Activated T-cell treated with anti-CD3 and anti-CD28 coated beads, Interleukin-2, amount 50 U/mL, for 72 hours (primary cell): Measurements from ENCODE around the gene IL2RA. TPM values are rescaled to one million over a fixed set of nuclear protein-coding genes. Genes with fewer than 3 reads are reported as not detected.
A peak's percentile ranks its signal among the peaks of the same experiment; 100 is the strongest.
"Not testable (repeated sequence)": the region's sequence is repeated elsewhere in the genome, so short reads cannot be mapped to it uniquely, and the experiment has no call there.

Source experiments
- ATAC-seq, 2 donors: fragments of 150-1000 bp; cut with Tn5 transposase; replicated peaks in 1 of 2; 2 replicates each; pipeline ENCODE4 v1.10.0; 2021; ENCODE audit warnings: moderate library complexity in 2 of 2, mild to moderate bottlenecking in 1 of 2
- DNase-seq, 2 donors: peaks; one replicate each; pipeline ENCODE4 v3.0.0; 2021 to 2022; ENCODE audit warnings: mixed read lengths in 1 of 2
- H3K27ac Mint-ChIP-seq: one replicate; pipeline ENCODE4 v1.8.0; 2022; ENCODE audit warnings: mild to moderate bottlenecking, moderate library complexity, mixed read lengths
- H3K27me3 Mint-ChIP-seq: one replicate; pipeline ENCODE4 v1.8.0; 2022; ENCODE audit warnings: low read depth, mixed read lengths
- H3K36me3 Mint-ChIP-seq, 2 donors: one replicate each; pipeline ENCODE4 v1.8.0; 2022; ENCODE audit warnings: mixed read lengths in 2 of 2, mild to moderate bottlenecking in 1 of 2; ENCODE audit not compliant: insufficient read depth in 2 of 2
- H3K4me1 Mint-ChIP-seq: one replicate; pipeline ENCODE4 v1.8.0; 2022; ENCODE audit warnings: low read depth, mixed read lengths
- H3K4me3 Mint-ChIP-seq, 2 donors: one replicate each; pipeline ENCODE4 v1.8.0; 2022; ENCODE audit warnings: mild to moderate bottlenecking in 2 of 2, mixed read lengths in 2 of 2, moderate library complexity in 2 of 2
- H3K9me3 Mint-ChIP-seq, 2 donors: one replicate each; pipeline ENCODE4 v1.8.0; 2022; ENCODE audit warnings: mixed read lengths in 2 of 2
- total RNA-seq, 2 donors: library from RNA; stranded (reverse); gene quantifications; one replicate each; pipeline ENCODE4 v1.2.3, GENCODE V29; 2022

IL2RA gene
- total RNA-seq, 2 donors from 2014 or later: 848 to 1,110 TPM

DNA sequence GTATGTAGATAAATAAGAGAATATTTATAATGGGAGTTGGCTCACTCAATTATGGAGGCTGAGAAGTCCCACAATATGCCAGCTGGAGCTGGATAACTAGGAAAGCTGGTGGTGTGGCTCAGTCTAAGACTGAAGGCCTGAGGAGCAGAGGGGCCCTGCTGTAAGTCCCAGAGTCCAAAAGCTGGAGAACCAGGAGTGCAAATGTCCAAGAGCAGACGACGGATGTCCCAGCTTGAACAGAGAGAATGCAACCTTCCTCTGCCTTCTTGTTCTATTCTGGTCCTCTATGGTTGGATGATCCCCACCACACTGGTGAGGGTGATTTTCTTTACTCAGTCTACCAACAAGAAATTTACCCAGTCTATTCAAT, 13.2 kb downstream of the IL2RA start:
- Mint-ChIP-seq H3K36me3 (peaks cover 45 to 70% of the 10 kb centered on the region in 2 donors), H3K27me3 (no peaks in the 10 kb centered on the region), H3K4me3 (peak overlapping the region; percentile 79 to 90), H3K9me3 (no peaks in the 10 kb centered on the region), H3K27ac (peak overlapping the region; percentile 88), H3K4me1 (peaks cover 95% of the 10 kb centered on the region)
- no peak for ATAC-seq
- no peak for DNase-seq

GRCh38 chr10:6048281-6049030, 13.7 kb downstream of the IL2RA start:
- Mint-ChIP-seq H3K27ac (peak overlapping the region; percentile 88), H3K4me1 (peaks cover 94% of the 10 kb centered on the region), H3K9me3 (no peaks in the 10 kb centered on the region), H3K36me3 (peaks cover 41 to 68% of the 10 kb centered on the region in 2 donors), H3K27me3 (no peaks in the 10 kb centered on the region), H3K4me3 (peak overlapping the region; percentile 79 to 90)
- ATAC-seq (no peak), DNase-seq (peak in 1 of 2 donors; percentile 1)

DNA sequence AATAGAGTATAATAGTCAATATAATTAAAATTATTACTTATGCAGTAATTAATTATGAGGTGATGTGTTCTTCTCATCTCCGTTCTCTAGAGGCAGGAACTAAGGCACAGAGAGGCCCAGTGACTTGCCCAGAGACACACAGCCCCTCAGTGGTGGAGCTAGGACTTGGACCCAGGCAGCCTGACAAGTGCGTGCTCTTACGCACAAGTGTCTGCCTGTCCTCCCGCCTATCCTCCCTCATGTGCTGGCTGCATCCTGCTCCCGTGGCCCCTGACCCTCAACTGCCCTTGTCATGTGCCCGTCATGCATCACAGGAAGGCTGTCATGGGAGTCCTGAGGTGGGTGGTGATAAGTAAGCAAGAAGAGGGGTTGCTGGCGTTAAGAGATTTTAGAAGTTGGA, 14.3 kb downstream of the IL2RA start:
- Mint-ChIP-seq H3K4me3 (peak overlapping the region; percentile 79 to 90), H3K4me1 (peaks cover 94% of the 10 kb centered on the region), H3K27ac (peak overlapping the region; percentile 47), H3K27me3 (no peaks in the 10 kb centered on the region), H3K36me3 (peaks cover 43 to 69% of the 10 kb centered on the region in 2 donors), H3K9me3 (no peaks in the 10 kb centered on the region)
- DNase-seq: peak in 1 of 2 donors; percentile 11
- no peak for ATAC-seq

- H3K27ac Mint-ChIP-seq: peak overlapping the region; percentile 99
- peak overlapping the region; percentile 81 to 94 for H3K4me3 Mint-ChIP-seq
- peak in 1 of 2 donors; percentile 4 for DNase-seq
- ATAC-seq: no peak
- H3K9me3 Mint-ChIP-seq: no peaks in the 10 kb centered on the region
- H3K4me1 Mint-ChIP-seq: peaks cover 94% of the 10 kb centered on the region
- H3K27me3 Mint-ChIP-seq: no peaks in the 10 kb centered on the region
- H3K36me3 Mint-ChIP-seq: peaks cover 37 to 70% of the 10 kb centered on the region in 2 donors
These were observed 15.2 kb downstream of the IL2RA start for GRCh38 chr10:6046773-6047611.

- Mint-ChIP-seq H3K36me3 (peaks cover 36 to 75% of the 10 kb centered on the region in 2 donors), H3K9me3 (no peaks in the 10 kb centered on the region), H3K4me3 (peak overlapping the region; percentile 81 to 94), H3K4me1 (peaks cover 98% of the 10 kb centered on the region), H3K27ac (peak overlapping the region; percentile 99), H3K27me3 (no peaks in the 10 kb centered on the region)
- peak in 1 of 2 donors; percentile 6 for DNase-seq
- ATAC-seq: no peak
These were observed 16.0 kb downstream of the IL2RA start for GRCh38 chr10:6045878-6046772.

GRCh38 chr10:6045314-6045848, 16.8 kb downstream of the IL2RA start:
- Mint-ChIP-seq H3K27me3 (no peaks in the 10 kb centered on the region), H3K4me3 (peak overlapping the region; percentile 81 to 94), H3K36me3 (peaks cover 32 to 74% of the 10 kb centered on the region in 2 donors), H3K27ac (peak overlapping the region; percentile 99), H3K9me3 (no peaks in the 10 kb centered on the region), H3K4me1 (peaks cover 98% of the 10 kb centered on the region)
- DNase-seq (peak; percentile 51 to 54), ATAC-seq (peak in 1 of 2 donors; percentile 24)

GRCh38 chr10:6044751-6045313, 17.3 kb downstream of the IL2RA start:
- H3K27ac Mint-ChIP-seq: peak overlapping the region; percentile 99
- H3K9me3 Mint-ChIP-seq: no peaks in the 10 kb centered on the region
- DNase-seq (peak in 1 of 2 donors; percentile 13), ATAC-seq (peak; percentile 69 to 70)
- H3K4me3 Mint-ChIP-seq: peak overlapping the region; percentile 81 to 94
- peaks cover 30 to 73% of the 10 kb centered on the region in 2 donors for H3K36me3 Mint-ChIP-seq
- H3K27me3 Mint-ChIP-seq: no peaks in the 10 kb centered on the region
- peaks cover 98% of the 10 kb centered on the region for H3K4me1 Mint-ChIP-seq

DNA sequence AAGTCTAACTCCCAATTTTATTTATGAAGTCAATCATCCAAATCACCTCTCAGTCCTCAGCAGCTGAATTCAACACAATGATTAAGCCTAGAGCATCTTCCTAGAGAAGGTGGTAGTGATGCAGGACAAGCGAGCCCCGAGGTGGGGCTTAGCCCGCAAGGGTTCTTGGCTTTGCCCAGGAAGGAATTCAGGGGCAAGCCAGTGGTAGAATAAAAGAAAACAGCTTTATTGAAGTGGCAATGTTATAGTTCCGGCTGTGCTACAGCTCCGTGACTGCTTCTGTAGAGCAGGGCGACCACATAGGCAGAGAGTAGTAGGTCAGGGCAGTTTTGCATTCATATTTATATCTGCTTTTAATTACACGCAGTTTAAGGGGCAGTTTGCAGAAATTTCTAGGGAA, 18.1 kb downstream of the IL2RA start:
- peak overlapping the region; percentile 99 for H3K27ac Mint-ChIP-seq
- peaks cover 98% of the 10 kb centered on the region for H3K4me1 Mint-ChIP-seq
- peaks cover 32 to 73% of the 10 kb centered on the region in 2 donors for H3K36me3 Mint-ChIP-seq
- ATAC-seq: no peak
- peak in 1 of 2 donors; percentile 0 for DNase-seq
- no peaks in the 10 kb centered on the region for H3K27me3 Mint-ChIP-seq
- peak overlapping the region; percentile 81 to 94 for H3K4me3 Mint-ChIP-seq
- no peaks in the 10 kb centered on the region for H3K9me3 Mint-ChIP-seq

DNA sequence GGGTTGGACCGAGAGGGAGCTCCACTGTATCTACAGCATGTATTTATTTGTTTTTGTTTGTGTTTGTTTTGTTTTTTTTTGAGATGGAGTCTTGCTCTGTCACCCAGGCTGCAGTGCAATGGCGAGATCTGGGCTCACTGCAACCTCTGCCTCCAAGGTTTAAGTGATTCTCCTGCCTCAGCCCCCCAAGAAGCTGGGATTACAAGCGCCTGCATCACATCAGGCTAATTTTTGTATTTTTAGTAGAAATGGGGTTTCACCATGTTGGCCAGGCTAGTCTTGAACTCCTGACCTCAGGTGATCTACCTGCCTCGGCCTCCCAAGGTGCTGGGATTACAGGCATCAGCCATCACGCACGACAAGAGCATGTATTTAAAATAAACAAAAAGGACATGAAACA, 18.8 kb downstream of the IL2RA start:
- ATAC-seq, H3K9me3 Mint-ChIP-seq, H3K27me3 Mint-ChIP-seq: not testable (repeated sequence)
- Mint-ChIP-seq H3K27ac (peak overlapping the region; percentile 93), H3K4me3 (peak overlapping the region; percentile 16 to 61), H3K4me1 (peaks cover 98% of the 10 kb centered on the region), H3K36me3 (peaks cover 32 to 74% of the 10 kb centered on the region in 2 donors)
- peak in 1 of 2 donors; percentile 0 for DNase-seq

DNA sequence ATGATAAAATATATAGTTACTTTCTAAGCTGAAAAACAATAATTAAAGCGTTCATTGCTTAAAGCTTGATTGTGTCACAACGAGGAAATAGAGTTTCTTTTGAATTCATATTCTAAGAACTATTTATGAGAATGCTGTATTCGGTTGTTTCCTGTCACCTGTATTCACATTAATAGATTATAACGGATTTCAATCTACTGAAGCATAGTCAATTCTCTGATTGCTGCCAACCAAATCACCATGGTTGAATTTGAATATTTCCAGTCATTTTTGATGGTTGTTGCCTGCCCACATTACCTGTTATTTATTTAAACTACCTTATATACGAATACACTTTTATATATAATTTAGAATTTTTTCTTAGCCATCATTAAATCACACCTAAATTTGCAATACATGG, 22.0 kb downstream of the IL2RA start:
- DNase-seq (no peak), ATAC-seq (no peak)
- Mint-ChIP-seq H3K4me1 (peaks cover 99% of the 10 kb centered on the region), H3K27me3 (no peaks in the 10 kb centered on the region), H3K4me3 (peak overlapping the region in 1 of 2 donors; percentile 88), H3K36me3 (peaks cover 32 to 82% of the 10 kb centered on the region in 2 donors), H3K9me3 (no peaks in the 10 kb centered on the region), H3K27ac (peak overlapping the region; percentile 99)

DNA sequence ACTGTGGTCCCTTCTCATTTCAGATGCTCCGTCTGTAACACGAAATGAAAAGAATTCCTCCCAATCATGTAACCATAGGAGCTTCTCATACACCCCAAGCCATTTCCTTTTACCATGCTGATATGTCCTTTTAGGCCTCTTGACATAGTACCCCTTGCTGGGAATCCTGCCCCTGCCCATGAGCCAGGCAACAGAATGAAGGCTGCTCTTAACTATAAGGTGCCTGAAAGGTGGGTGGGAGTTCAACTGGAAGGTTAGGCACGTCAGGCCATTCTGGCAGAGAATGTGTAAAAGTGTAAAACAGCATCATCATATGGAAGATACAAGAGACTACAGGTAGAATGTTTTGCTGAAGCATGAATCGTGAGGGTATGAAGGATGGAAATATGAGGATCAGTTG, 22.5 kb downstream of the IL2RA start:
- Mint-ChIP-seq H3K36me3 (peaks cover 28 to 81% of the 10 kb centered on the region in 2 donors), H3K27ac (peak overlapping the region; percentile 99), H3K4me1 (peaks cover 97% of the 10 kb centered on the region), H3K4me3 (peak overlapping the region; percentile 38 to 88), H3K27me3 (no peaks in the 10 kb centered on the region), H3K9me3 (no peaks in the 10 kb centered on the region)
- ATAC-seq (no peak), DNase-seq (no peak)

- DNase-seq (peak in 1 of 2 donors; percentile 10), ATAC-seq (peak; percentile 39 to 74)
- Mint-ChIP-seq H3K27me3 (no peaks in the 10 kb centered on the region), H3K4me1 (peaks cover 98% of the 10 kb centered on the region), H3K36me3 (peaks cover 32 to 89% of the 10 kb centered on the region in 2 donors), H3K9me3 (no peaks in the 10 kb centered on the region), H3K4me3 (peak overlapping the region; percentile 45 to 88), H3K27ac (peak overlapping the region; percentile 99)
These were observed 24.0 kb downstream of the IL2RA start for GRCh38 chr10:6038071-6038631.
